Activated T-helper 1 cell treated with Interleukin-2 at 50 U/mL for 16 hours (primary cell): ENCODE results near the gene TAF13.
A peak's percentile ranks its signal among the peaks of the same experiment; 100 is the strongest.

Experiments used
- DNase-seq: peaks from one replicate; pipeline ENCODE4 v3.0.0-alpha.2; 2020; ENCODE audit warnings: low read depth

The TAF13 gene

DNA sequence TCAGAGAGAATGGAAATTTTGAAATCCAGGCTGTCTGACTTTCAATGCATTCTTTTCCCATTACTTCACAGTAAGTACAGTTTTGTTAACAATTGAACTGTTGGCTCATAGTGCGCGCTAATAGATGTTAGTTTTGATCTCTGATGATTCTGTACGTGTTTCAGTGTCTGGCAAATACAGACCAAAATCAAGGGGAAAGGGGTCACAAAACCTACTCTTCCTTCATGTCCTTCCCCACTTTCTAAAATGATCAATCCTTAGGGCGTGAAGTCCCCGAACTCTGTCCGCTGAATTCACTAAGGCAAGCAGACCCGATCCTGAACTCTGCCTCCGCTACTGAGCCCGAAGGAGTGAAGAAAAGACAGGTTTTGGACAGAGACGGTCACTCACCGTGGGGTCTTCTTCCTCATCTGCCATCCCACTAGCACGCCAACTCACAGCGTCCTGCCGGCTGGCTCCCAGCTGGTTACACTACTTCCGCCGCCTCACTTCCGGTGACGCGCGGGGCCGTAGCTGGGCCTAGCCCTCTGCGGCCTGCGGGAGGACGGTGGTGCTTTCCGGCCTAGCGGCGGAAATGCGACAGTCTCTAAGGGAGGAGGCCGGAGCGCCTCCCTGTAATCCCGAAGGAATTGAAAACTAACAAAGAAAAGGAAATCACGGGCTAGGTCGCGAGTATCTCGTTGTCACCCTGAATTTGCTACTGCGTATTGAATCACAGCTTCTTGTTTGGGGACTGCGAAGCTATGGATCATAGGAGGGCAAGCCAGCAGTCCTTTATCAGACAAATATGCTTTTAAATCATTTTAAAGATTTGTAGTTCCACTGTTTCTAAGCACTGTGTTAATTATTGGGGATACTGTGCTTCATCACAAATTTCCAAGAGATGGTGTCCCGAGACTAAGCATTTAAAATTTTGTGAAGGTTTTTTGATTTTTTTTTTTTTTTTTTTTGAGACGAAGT lies at the start of gene TAF13:
Gene TAF13 (minus strand): TSS at position 473 of the 960 bp plus-strand sequence. CDS start 56 bp downstream, at position 417.
- DNase-seq = peak; percentile 80

DNA sequence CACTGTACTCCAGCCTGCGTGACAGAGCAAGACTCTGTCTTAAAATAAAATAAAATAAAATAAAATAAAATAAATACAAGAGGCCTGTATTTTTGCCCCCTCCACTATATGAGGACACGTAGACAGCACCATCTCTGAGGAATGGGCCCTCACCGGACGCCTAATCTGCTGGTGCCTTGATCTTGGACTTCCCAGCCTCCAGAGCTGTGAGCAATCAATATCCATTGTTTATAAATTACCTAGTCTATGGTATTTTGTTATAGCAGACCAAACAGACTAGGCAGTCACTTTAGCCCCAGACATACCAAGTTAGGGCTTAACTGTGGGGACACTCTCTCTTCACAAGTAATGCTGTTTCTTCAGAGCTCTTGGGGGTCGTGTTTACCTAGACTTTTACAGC lies 44.6 kb upstream of the TAF13 start:
- DNase-seq = no peak

GRCh38 chr1:109118089-109118488 lies 42.3 kb upstream of the TAF13 start:
- DNase-seq = no peak

- no peak for DNase-seq
These were observed 40.5 kb upstream of the TAF13 start for GRCh38 chr1:109116286-109116685.

DNA sequence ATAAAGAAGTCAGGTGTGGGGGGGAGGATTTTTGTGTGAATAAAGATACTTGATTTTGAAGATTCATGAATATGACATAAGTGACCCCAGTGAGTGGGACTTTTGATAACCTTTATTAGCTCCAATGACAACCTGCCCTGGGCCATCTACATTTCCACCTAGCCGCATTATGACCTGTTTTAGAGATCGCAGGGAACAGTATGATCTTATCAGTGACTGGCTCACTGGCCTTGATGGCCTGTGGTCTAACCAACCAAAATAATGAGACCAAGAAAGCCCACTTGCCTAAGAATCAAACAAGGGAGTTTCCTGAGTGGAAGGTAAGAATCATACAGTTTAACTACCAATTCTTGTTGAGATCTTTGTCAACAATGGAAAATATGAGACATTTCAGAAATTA lies 39.9 kb upstream of the TAF13 start:
- DNase-seq = no peak

DNA sequence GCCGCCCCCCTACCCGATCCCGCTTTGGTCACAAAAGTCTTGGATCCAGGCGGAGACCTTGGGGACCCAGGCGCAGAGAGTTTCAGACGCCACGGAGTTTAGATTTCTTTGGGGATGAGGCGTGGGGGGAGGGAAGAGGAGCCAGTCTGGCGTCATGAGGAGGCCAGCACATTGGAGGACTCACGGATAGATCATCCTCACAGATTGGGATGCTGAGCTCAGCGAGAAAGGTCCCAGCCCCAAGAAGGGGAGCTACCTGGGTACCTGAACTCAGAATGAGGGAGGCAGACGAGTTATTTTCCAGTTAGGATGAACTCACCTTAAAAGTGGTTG lies 38.5 kb upstream of the TAF13 start:
- no peak for DNase-seq

GRCh38 chr1:109113590-109114341 lies 38.0 kb upstream of the TAF13 start, which contains the start of gene ELAPOR1:
TSS of gene ELAPOR1 (plus strand) at chr1:109114115. CDS start at chr1:109114184, 69 bp downstream.
- DNase-seq = peak; percentile 85

- DNase-seq = peak; percentile 80
These were observed 37.0 kb upstream of the TAF13 start for GRCh38 chr1:109112652-109113285.

DNA sequence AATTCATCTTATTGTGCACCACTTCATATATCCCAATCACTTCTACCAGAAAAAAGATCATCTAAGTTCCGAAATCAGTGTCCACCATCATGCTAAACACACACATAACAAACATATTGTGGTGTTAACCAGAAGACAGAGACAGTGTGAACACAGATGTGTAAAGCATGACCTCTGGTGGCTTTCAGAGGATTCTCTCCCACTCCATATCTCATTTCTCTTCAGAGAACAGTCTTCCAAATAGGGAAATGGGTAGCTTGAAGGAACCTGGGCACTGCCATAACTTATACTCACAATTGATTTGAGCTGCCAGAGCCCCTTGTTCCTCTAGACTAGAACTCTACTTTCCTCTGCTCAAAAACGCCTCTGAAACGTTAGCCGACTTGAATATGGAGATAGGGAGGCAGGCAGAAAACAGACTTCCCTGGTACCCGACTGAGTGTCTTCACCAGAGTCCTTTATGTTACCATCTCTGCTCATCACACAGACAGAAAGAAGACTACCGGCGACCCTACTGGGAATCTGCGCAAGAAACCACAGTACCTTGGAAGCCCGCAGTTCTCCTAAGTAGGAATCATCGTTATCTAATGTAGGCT lies 36.4 kb upstream of the TAF13 start:
- DNase-seq = no peak

DNA sequence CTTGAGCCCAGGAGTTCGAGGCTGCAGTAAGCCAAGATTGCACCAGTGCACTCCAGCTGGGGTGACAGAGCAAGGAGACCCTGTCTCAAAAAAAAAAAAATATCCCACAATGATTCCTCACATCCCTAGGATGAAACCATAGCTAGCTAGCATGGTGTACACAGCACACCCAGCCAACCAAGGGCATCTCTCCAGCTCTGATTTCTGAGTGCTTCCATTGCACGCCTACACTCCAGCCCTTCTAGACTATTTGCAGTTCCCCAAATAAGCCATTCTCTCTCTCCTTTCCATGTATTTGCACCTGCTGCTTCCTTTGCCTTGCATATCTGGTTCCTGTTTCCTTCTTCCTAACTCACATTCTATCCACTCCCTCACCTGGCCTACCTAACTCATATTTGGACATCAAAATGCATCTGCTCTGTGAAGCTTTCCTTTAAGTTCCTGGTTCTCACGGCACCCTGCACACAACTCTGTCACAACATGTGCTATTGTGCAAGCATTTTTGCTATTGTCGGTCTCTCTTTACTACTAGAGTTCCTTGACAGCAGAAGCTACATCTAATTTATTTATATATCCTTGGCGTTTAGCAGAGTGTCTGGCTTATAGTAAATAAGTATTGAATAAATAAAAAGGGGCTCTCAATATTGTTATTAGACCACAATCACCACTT lies 35.7 kb upstream of the TAF13 start:
- no peak for DNase-seq

- DNase-seq = no peak
These were observed 34.1 kb upstream of the TAF13 start for GRCh38 chr1:109109906-109110305.

- no peak for DNase-seq
These were observed 32.0 kb upstream of the TAF13 start for GRCh38 chr1:109107785-109108184.

DNA sequence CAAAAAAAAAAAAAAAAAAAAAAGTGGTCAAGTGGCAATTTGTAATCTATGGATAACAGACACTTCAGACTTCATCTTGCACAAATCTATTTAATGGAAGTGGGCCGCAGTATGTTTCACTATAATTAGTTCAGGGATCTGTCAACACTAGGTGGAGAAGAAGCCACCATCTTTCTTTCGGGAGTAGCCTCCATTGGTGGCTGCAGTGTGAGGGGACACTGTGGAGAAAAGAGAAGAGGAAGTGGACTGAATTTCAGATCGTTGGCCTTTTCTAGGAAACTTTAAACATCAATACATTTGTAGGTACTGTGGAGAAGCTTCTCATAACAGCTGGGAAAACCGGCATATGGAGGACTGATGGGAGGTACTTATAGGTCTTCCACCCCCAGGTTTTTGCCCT lies 30.1 kb upstream of the TAF13 start:
- DNase-seq = no peak

DNA sequence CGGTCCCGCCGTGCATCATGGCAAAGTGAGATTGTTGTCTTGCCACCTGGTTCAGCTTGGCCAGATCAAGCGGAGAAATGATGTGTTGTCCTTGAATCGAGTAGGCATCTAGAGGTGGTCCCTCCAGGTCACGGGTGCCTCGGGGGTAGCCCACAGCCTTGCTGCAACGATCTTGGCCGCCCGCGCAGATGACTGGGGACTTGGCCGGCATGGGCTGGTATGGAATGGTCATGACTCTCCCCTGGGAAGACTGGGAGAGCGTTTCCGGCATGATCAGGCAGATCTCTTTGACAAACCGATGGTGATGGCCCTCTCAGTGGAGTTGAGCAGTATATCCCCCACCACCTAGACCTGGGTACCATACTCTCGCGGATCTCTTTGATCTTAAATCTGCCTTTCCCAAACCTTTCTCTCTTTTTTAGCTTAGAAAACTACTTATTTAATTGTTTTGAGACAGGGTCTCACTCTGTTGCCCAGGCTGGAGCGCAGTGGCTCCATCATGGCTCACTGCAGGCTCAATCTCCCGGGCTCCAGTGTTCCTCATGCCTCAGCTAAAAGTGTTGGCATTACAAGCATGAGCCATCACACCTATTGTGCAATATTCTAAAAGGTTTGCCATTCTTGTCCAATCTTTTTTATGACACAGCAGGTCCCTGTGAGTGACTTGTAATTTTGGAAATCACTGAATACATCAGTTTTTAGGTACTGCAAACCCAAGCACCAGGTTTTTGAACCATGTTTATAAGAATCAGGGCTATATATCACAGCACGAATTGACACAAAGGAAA lies 28.8 kb upstream of the TAF13 start:
- no peak for DNase-seq

DNA sequence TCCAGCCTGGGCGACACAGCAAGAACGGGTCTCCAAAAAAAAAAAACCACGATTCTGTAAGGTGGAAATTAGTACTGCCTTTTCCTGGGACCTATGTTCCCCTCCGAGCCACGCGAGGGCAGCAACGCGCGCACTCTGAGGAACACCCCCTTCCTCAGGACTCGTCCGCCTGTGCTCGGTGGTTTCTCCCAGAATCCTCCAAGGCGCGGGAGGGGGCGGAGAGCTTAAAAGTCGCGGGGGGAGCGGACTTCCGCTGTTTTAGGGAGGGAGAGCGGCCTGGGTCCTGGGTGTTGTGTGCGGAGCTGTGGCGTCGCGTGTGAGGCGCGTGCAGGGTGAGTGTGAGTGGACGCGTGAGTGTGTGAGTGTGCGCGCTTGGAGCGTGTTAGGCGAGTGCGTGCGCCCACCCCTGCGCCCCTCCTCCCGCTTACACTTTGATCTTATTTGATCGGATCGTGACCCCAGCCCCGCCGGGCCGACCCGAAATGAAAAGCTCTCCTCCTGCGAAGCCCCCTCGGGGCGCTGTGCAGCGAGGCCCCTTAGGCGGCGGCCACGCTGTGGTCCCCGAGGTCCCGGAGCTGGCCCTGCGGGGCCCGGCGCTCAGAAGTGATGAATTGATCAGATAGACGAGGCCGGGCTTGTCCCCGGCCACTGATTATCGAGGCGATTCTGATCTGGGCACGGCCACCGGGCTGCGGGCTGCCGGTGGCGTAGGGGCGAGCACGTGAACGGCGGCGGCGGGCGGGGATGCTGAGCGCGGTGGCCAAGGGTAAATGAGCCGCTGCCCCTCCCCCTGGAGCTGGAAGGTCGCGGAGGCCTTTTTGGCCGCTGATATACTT lies 24.4 kb upstream of the TAF13 start:
- DNase-seq = peak; percentile 95

- DNase-seq = no peak
These were observed 20.3 kb upstream of the TAF13 start for GRCh38 chr1:109096120-109096519.

DNA sequence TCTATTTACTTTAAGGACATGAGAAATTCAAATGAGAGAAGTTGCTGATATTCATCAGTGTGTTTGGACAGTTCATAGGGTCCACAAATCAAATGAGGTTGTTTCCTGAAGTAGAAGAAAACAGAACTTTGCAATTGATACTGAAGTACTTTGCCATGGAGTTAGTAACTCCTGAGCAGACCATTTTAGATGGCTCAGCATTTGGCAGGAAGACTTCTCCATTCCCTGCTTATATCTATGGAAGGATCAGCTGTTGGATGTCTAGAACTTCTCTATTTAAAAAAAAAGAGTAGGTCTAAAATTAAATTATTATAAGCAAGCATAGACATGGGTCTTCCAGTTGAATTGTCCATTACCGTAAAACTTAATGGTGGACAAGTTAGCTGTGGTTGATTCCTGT lies 19.8 kb upstream of the TAF13 start:
- DNase-seq = no peak

GRCh38 chr1:109094871-109095270 lies 19.1 kb upstream of the TAF13 start:
- no peak for DNase-seq

- DNase-seq = no peak
These were observed 18.6 kb upstream of the TAF13 start for GRCh38 chr1:109094377-109094803.

DNA sequence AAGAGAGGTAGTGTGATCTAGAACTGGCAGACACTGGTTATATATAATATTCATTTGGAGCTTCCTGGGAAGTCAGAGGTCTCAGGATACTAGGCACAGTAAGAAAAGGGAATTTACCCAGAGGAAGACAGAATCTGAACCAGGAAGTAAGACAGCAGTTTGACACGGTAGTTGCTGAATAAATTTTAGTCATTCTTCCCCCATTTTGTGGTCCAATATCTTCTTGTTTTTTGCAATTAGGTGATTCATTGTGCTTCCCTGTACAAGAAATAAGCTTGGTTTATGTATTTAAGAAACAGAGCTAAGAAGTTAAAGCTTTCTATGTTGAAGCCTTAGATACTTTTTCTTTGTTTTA lies 16.0 kb upstream of the TAF13 start:
- no peak for DNase-seq
